HG03378 (cell line): ENCODE measurements around the gene RIPK3.
"Not testable (repeated sequence)": the region's sequence is repeated elsewhere in the genome, so short reads cannot be mapped to it uniquely, and the experiment has no call there.

Experiments
- ATAC-seq: cut with Tn5 transposase; IDR thresholded peaks from one replicate; pipeline ENCODE4 v1.9.1; 2021; ENCODE audit warnings: mild to moderate bottlenecking, moderate library complexity; ENCODE audit not compliant: unreplicated experiment

RIPK3 gene

DNA sequence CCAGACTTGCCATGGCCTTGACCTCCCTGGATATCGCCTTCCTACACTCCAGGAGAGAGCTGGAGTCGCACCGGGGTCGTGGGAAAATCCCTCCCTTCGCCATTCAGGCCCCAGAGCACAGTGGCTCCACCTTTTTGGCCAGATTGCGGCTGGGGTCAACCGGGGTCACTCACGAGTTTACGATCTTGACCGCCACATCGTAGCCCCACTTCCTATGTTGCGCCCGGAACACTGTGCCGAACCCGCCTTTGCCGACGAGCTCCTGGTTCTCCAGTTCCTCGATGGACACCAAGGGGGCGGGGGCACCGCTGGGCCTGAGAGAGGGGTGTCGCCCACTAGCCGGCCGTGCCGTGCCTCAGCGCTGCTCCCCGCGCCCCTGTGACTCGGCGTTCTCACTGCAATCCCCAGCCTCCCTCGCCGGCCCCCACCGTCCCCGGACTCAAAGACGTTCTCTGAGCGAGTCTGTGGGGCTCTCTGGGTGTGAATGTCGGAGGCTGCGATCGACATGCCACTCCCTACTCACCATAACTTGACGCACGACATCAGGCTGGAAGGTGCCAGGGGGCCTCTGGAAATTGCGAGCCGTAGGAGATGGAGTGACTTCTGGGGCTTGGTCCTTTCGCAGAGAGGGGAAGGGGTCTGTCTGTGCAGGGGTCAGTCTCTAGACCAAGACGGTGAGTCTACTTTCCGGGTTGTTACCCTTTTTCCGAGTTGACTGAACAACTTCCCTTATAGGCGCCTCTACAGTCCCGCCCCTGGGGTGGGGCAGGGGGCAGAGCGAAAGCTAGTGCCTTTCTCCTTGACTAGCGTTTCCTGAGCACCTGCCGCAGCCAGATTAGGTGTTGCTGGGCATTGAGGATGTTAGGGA, at the start of gene RIPK3:
RIPK3 (minus strand) TSS at position 708 of the 868 bp plus-strand sequence; CDS start at position 543, 165 bp downstream.
- peak; percentile 82 for ATAC-seq

DNA sequence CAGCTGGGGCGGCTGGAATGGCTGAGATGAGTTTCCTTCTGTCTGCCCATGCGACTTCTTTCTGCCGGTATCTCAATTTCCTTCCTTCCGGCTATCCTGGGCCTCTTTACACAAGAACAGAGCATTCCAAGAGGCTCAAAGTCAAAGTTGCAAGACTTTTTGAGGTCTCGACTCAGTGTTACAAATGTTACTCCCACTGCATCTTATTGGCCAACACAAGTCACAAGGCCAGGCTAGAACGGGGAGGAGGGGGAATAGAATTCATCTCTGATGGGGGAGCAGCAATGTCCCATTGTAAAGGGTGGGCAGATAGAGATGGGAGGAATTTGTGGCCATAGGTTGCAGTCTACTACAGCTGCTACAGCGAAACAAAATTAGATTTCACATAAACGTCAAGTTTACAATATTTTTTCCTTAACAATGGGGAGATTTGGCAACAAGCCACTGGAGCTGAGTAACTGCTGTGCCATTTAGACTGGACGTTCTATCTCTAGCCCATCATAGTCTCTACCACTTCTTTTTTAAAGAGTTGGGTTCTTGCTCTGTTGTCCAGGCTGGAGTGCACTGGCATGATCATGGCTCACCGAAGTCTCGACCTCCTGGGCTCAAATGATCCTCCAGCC, 49.5 kb upstream of the RIPK3 start:
- no peak for ATAC-seq

DNA sequence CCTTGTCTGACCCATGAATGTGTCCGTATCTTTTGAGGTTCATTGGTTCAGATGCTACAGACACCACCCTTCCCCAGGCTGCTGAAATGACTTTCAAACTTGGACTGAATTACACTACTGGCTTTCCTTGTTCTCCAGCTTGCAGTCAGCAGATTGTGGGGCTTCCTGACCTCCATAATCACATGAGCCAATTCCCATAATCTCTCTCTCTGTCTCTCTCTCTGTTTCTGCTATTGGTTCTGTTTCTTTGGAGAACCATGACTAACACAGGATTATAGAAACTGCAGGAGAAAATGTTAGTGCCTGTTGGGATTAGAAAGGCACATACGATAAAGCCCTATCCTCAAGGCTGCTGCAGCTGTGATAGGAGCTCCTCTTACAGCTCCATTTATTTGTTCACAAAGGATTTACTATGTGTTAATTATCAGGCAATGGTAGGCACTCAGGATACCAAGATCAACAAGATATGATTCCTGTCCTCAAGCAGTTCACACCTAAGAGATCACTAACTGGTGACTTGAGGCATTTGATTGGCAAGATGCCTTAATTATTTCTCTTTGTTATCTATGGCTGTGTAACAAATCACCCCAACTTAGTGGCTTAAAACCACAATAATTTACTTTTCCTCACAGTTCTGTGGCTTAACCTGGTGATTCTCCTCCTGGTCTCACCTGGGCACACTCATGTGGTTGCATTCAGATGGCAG, 48.8 kb upstream of the RIPK3 start:
- ATAC-seq = no peak

DNA sequence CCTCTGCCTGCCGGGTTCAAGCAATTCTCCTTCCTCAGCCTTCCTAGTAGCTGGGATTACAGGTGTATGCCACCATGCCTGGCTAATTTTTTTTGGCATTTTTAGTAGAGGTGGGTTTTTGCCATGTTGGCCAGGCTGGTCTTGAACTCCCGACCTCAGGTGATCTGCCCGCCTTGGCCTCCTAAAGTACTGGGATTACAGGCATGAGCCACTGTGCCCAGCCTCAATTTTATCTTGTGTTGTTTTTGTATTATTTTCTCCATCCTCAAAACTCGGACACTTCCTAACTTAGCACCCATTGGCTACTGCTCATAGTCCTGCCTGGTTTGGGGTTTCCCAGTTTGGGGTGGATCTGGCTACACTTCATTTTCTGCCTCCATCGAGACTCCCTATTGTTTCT, 47.8 kb upstream of the RIPK3 start:
- not testable (repeated sequence) for ATAC-seq

DNA sequence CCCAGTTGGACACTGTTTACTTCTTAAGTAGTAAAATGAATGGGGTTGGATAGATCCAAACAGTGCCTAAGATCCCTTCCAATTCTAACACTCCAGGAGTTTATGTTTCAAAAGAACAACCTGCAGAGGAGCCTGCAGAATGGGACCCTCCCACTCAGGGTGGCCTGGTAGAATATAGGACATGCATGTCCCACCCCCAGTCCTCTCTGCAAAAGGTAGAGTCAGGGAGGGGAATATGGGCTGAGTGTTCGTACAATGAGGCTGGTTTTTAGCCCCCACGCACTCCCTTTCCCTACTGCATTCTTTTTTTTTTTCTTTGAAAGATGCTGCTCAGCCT, 47.2 kb upstream of the RIPK3 start:
- ATAC-seq = no peak

DNA sequence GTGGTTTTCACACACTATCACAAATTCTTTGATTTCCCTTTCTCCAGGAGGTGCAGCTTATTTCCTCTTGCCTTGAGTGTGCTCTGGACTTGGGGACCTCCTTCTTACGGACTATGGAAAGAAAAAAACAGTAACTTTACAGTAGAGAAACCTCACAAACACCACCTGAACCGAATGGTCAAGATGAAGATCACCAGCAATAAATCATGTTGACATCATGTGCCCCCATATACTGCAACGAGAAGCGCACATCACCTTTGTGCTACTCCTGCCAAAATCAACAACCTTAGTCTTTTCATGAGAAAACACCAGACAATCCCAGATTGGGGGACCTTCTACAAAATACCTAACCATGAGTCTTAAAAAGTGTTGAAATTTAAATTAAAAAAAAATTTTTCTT, 45.7 kb upstream of the RIPK3 start:
- no peak for ATAC-seq

DNA sequence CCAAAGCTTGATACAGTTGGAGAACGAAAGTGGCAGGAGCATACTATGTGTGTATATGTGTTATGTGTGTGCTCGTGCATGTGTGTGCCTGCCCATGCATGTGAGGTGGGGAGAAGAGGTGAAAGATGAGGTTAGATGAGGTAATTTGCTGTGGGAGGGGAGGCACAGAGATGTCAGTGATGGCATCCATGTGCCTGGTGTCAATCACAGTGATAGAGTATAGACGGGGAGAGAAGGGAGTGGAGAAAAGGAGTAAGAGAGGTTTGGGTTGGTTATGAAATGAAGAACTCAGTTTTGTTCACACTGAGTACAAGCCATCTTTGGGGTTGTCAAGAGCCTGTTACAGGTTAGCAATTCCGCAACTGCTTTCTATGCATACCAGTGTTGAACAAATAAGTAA, 44.4 kb upstream of the RIPK3 start:
- no peak for ATAC-seq

DNA sequence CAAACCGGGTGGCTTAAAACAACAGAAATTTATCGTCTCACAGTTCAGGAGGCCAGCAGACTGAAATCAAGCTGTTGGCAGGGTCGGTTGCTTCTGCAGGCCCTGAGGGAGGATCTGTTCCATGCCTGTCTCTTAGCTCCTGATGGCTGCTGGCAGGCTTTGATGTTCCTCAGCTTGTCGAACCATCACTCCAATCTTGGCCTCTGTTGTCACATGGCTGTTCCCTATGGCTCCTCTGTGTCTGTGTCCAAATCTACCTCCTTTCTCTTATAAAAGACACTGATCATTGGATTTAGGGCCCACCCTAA, 42.2 kb upstream of the RIPK3 start:
- no peak for ATAC-seq

DNA sequence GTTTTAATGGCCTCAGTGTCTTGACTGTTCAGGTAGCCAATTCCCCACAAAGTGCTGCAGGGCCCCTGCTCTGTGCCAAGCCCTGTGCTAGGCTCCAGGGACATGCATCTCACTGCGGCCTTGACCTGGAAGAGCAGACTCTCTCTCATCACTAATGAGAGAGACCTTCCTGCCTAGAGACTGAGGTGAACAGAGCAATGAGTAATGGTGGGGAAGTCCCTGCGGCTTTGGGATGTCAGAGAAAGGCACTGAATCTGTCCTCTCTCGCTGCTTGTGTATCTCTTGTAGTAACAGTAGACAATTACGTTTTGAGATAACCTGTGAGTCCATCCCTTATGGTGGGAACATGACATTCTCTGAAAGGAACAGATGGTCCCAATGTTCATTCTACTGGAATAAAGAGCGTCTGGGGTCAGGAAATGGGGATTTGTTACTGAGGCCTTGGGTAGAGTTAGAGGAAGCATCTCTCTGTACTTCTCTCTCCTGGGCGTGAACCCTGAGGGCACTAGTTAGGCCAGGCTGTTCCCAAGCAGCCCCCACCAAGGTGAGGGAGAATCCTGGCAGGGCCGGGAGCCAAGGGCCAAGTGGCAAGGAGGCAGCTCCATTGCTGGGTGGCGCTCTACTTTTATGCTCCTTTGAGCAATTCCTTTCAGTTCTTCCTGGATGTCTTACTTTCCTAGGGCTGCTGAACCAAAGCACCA, 41.7 kb upstream of the RIPK3 start:
- ATAC-seq = no peak

DNA sequence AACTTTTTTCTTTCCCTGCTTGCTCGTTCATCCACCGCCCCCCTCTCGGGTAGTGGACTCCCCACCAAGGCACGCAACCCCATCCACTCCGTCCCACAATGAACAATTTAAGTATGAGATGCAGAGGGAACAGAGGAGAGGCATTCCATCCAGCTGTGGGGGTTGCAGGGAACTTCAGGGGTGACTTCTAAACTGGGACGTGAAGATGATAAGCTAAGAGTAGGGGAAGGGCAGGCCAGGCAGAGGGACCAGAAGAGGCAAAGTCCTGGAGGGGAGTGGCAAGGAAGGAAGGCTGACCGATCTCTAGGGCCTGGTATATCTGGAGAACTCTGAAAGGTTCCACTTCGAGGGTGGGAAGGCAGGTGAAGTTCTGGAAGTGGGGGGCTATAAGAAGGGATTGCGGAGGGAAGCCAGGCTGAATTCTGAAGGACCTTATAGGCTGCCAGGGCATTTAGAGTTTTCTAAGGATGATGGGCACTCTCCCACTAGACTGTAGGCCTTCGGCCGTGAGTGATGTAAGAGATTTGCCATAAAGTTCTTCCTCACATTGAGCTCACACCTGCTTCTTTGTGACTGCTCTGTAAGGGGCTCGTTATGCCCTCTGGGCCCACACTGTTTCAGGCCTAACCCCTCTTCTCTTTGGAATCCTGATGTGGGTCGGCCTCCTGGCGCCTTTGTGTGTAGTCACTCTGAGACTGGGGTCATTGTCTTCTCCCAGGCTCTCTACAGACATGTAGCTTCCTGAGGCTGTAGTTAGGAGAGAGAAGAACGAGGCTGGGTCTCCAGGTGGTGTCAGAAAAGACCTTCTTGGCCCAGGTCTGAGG, 40.3 kb upstream of the RIPK3 start:
- no peak for ATAC-seq

DNA sequence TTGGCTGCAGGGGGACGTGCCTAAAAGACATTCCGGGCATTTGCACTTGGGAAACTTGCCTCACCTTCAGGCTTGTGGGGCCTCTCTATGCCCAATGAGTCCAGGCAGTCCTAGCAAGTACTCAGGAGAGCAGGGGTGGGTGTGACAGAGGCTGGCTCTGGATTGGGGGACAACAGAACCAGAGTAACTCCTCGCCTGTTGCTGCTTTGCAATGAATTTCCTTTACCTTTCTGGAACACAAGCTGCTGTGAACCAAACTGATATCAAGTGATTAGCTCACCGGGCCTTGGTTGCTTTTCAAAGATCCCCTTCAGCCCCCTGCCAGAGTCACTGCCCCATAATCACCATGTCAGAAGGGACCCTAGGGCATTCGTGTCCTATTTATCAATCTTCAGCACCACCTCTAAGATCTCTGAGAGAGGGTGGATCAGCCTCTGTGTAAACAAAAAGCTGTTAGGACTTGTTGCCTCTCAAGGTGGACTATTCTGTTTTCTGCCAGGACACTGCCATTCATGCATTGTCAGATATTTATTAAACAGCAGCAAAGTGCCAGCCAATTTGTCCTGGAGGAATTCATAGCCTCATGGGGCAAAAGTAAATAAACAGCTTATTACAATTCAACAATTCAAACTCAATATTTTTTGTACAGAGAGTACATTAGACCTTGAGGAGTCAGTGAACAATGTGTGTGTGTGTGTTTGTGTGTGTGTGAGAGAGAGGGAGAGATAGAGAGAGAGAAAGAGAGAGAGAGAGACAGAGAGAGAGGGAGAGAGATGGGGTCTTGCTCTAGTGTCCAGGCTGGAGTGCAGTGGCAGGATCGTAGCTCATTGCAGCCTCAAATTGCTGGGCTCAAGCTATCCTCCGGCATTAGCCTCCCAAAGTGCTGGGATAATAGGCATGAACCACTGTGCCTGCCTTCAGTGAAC, 39.5 kb upstream of the RIPK3 start:
- ATAC-seq = no peak

DNA sequence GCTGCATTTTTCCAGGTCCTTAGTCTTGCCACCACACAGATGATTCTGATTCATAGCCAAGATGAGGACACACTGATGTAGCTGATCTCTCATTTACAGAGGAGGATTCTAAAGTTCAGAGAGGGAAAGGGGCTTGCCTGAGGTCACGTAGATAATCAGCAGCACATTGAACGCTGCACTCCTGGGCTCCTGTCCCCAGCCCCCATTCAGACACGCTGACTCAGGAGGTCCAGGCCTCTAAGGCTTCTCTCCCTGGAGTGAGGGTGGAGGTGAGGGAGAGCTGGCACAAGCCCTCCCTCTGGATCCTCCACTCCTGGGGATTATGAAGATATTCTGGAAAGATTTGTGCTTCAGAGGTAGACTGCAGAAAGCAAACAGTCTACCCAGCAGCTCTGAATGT, 38.5 kb upstream of the RIPK3 start:
- no peak for ATAC-seq

DNA sequence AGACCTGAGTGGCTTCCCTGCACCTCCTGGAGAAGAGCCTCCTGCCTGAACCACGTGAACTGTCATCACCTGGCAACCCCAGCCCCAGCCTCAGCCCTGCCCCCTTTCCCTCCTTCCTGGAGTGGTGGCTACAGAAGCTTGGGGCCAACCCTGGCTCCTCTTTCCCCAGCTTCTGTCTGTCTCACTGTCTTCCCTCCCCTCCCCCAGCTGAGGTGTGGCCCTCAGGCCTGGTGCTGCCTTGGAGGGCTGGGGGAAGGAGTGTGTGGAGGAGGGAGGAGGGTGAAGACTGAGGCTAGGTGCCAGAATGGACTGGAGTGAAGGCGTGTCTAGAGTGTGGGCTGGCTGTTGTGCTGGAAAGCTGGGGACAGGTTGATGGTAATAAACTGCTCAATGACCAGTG, 37.9 kb upstream of the RIPK3 start:
- no peak for ATAC-seq

DNA sequence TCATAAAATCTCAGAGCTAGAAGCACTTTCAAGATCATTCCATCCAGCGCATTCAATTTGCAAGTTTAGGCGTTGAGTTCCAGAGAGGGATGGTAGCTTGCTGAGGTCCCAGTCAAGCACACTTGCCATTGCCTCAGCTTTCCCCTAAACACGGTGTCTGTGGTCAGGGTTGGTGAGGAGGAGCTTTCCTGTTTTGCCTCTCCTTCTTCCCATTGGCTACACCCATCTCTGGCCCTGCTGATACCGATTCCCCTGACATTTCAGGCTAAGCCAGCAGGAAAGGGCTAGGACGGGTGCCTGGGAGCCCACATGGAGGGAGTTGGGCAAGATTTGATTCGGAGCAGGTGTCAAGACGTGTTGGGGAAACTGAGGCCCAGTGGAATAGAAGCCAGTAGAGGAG, 37.3 kb upstream of the RIPK3 start:
- ATAC-seq = no peak

DNA sequence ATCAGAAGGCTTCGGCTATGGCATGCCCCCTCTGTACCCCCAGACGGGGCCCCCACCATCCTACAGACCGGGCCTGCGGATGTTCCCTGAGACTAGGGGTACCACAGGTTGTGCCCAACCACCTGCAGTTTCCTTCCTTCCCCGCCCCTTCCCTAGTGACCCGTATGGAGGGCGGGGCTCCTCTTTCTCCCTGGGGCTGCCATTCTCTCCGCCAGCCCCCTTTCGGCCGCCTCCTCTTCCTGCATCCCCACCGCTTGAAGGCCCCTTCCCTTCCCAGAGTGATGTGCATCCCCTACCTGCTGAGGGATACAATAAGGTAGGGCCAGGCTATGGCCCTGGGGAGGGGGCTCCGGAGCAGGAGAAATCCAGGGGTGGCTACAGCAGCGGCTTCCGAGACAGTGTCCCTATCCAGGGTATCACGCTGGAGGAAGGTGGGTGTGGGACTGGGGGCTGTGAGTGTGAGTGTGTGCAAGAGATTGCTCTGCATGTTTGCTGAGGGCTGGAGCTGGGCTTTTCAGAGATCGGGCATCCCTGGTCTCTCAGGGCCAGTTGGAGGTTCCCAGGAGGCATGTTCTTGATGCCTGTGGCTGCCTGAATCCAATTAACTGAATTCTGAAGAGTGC, 36.8 kb upstream of the RIPK3 start:
- ATAC-seq = no peak

DNA sequence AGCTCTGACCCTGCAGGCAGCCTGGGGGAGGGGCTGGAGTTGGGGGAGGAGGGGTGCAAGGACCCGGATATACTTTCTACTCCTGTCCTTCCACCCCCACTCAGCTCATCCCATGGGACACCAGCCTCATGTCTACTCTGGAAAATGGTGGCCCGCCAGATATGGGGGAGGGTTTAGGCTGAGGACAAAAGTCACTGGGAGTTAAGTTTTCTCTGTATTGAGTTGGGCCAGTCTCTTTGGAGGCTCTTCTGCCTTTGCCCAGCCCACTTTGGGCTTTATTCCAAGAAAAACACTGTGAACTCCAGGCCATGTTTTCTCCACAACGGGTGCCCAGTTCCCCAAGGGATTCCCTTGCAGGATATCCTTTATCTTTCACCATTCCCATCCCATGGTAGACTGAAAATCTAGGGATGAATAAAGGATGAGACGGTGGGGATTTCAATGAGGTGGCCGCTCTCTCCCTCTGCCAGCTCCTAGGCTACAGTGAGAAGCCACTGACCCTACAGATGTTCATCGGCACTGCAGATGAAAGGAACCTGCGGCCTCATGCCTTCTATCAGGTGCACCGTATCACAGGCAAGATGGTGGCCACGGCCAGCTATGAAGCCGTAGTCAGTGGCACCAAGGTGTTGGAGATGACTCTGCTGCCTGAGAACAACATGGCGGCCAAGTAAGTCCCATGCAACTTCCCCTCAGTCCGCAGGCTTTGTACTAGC, 33.1 kb upstream of the RIPK3 start:
- ATAC-seq = no peak

DNA sequence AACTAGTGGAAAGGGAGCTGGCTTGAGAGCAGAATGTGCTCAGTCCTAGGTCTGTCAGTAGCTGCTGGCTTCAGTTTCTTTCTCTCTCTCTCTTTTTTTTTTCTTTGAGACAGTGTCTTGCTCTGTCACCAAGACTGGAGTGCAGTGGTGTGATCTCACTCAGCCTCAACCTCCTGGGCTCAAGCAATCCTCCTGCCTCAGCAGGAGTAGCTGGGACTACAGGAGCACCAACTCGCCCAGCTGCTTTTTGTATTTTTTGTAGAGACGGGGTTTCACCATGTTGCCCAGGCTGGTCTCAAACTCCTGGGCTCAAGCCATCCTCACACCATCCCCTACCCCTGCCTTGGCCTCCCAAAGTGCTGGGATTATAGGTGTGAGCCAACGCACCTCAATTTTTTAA, 31.8 kb upstream of the RIPK3 start:
- not testable (repeated sequence) for ATAC-seq

DNA sequence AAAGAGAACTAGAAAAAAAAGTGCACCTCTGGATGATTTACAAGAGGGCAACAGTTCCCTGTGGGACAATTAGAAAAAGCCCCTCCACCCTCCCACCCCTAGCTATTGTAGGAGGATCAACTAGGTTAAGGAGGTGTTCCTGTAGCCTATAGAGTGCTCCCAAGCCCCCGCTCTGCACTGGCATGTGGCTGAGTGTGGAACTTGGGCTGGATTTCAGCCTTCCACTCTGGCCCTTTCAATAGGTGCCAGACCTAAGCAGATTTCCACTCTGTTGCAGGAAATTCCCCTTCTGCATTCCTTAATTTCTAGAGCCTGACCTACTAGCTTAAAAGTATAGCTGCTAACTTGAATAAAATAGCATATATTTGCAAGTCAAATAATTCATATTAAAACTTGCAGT, 31.0 kb upstream of the RIPK3 start:
- no peak for ATAC-seq
